HL-60 (cell line): ENCODE data around the gene MME.

Experiments used
- DNase-seq, 2 experiments: peaks; one replicate each; pipeline ENCODE4 v3.0.0-alpha.2; 2010 to 2020; ENCODE audit warnings: low read depth in 1 of 2, low spot score in 1 of 2
- H3K27ac ChIP-seq: fragments of 250-450 bp; sonication (Bioruptor Pico); replicated peaks from 2 replicates; pipeline ENCODE4 v1.5.1; 2020; ENCODE audit warnings: mild to moderate bottlenecking, moderate library complexity
- H3K27me3 ChIP-seq: fragments of 250-450 bp; sonication (Bioruptor Pico); 2 replicates; pipeline ENCODE4 v1.5.1; 2021; ENCODE audit warnings: mild to moderate bottlenecking, moderate library complexity; ENCODE audit not compliant: insufficient read depth, poor library complexity, severe bottlenecking
- H3K4me3 ChIP-seq: replicated peaks from 2 replicates; pipeline ENCODE4 v1.5.1; 2011; ENCODE audit warnings: mild to moderate bottlenecking, control low read depth, low read length; ENCODE audit not compliant: insufficient read depth
- GABPA ChIP-seq: IDR thresholded peaks from 2 replicates; pipeline ENCODE4 v1.6.1; 2012; ENCODE audit warnings: low read depth
- POLR2AphosphoS5 ChIP-seq: IDR thresholded peaks from 2 replicates; pipeline ENCODE4 v1.6.1; 2012; ENCODE audit warnings: low read depth
- SPI1 ChIP-seq: IDR thresholded peaks from 2 replicates; pipeline ENCODE4 v1.6.1; 2012; ENCODE audit warnings: low read depth, mild to moderate bottlenecking, borderline replicate concordance
- TF ChIP-seq, protein P1 (sequence below): IDR thresholded peaks from one replicate; pipeline ENCODE4 v1.5.1; 2011; ENCODE audit warnings: low read length, control low read depth, inconsistent platforms; ENCODE audit not compliant: insufficient read depth
- TF ChIP-seq, protein P2 (sequence below): IDR thresholded peaks from 2 replicates; pipeline ENCODE4 v1.6.1; 2012; ENCODE audit warnings: low read depth; ENCODE audit not compliant: insufficient replicate concordance

Gene MME

DNA sequence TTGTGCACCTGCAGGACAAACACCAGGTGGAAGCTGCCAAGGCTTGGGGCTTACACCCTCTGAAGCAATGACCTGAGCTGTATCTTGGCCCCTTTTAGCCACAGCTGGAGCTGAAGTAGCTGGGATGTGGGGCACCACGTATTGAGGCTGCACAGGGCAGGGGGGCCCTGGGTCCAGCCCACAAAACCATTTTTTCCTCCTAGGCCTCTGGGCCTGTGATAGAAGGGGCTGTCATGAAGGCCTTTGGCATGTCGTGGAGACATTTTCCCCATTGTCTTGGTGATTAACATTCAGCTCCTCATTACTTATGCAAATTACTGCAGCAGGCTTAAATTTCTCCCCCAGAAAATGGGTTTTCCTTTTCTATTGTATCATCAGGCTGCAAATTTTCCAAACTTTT lies 27.6 kb upstream of the MME start:
- no peak for TF ChIP-seq GABPA
- TF ChIP-seq, protein P1, sequence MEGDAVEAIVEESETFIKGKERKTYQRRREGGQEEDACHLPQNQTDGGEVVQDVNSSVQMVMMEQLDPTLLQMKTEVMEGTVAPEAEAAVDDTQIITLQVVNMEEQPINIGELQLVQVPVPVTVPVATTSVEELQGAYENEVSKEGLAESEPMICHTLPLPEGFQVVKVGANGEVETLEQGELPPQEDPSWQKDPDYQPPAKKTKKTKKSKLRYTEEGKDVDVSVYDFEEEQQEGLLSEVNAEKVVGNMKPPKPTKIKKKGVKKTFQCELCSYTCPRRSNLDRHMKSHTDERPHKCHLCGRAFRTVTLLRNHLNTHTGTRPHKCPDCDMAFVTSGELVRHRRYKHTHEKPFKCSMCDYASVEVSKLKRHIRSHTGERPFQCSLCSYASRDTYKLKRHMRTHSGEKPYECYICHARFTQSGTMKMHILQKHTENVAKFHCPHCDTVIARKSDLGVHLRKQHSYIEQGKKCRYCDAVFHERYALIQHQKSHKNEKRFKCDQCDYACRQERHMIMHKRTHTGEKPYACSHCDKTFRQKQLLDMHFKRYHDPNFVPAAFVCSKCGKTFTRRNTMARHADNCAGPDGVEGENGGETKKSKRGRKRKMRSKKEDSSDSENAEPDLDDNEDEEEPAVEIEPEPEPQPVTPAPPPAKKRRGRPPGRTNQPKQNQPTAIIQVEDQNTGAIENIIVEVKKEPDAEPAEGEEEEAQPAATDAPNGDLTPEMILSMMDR, result no peak
- no peak for TF ChIP-seq POLR2AphosphoS5
- TF ChIP-seq SPI1, result no peak
- TF ChIP-seq, protein P2, sequence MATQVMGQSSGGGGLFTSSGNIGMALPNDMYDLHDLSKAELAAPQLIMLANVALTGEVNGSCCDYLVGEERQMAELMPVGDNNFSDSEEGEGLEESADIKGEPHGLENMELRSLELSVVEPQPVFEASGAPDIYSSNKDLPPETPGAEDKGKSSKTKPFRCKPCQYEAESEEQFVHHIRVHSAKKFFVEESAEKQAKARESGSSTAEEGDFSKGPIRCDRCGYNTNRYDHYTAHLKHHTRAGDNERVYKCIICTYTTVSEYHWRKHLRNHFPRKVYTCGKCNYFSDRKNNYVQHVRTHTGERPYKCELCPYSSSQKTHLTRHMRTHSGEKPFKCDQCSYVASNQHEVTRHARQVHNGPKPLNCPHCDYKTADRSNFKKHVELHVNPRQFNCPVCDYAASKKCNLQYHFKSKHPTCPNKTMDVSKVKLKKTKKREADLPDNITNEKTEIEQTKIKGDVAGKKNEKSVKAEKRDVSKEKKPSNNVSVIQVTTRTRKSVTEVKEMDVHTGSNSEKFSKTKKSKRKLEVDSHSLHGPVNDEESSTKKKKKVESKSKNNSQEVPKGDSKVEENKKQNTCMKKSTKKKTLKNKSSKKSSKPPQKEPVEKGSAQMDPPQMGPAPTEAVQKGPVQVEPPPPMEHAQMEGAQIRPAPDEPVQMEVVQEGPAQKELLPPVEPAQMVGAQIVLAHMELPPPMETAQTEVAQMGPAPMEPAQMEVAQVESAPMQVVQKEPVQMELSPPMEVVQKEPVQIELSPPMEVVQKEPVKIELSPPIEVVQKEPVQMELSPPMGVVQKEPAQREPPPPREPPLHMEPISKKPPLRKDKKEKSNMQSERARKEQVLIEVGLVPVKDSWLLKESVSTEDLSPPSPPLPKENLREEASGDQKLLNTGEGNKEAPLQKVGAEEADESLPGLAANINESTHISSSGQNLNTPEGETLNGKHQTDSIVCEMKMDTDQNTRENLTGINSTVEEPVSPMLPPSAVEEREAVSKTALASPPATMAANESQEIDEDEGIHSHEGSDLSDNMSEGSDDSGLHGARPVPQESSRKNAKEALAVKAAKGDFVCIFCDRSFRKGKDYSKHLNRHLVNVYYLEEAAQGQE, result no peak
- DNase-seq, result no peak
- Histone ChIP-seq H3K4me3 (no peak overlapping the region), H3K27me3 (no peaks in the 10 kb centered on the region), H3K27ac (no peak overlapping the region)

DNA sequence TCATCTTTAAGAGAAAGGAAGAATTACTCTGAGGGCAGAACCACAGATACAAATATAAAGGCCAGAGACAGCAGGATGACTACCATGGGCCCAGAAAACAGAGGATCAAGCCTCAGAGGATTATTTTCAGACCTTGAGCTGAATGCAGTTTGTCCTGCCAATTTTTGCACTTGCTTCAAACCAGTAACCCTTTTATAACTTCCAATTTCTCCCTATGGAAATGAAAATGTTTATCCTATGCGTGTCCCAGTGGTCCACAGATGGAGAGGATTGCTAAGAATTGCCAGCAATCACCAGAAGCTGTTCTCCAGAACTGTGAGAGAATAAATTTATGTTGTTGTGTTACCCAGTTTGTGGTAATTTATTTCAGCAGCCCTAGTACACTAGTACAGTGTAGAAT lies 26.4 kb upstream of the MME start:
- Histone ChIP-seq H3K27ac (no peak overlapping the region), H3K4me3 (no peak overlapping the region), H3K27me3 (no peaks in the 10 kb centered on the region)
- TF ChIP-seq POLR2AphosphoS5, result no peak
- TF ChIP-seq SPI1, result no peak
- TF ChIP-seq, protein P2, result no peak
- no peak for DNase-seq

DNA sequence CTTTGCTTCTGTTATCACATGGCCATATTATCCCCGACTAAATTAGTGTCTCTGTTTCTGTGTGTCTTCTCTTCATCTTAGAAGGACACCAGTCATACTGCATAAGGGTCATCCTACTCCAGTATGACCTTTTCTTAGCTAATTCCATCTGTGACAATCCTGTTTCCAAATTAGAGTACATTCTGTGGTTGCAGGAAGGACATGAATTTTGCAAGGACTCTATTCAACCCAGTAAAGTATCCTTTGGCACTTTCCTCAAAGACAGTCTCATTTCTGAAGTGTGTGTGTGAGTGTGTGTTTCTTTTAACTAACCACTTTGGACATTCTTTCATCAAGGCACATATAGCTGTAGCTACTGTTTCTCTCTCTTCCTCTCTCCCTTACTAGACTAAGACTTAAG lies 15.2 kb upstream of the MME start:
- Histone ChIP-seq H3K4me3 (no peak overlapping the region), H3K27ac (no peak overlapping the region), H3K27me3 (no peaks in the 10 kb centered on the region)
- no peak for TF ChIP-seq GABPA
- TF ChIP-seq SPI1, result no peak
- TF ChIP-seq, protein P2, result no peak
- TF ChIP-seq, protein P1, result no peak
- TF ChIP-seq POLR2AphosphoS5, result no peak
- DNase-seq, result no peak
